LHCN-M2 (cell line): ENCODE data around the gene CIAPIN1. TPM values are rescaled to one million over a fixed set of nuclear protein-coding genes. Genes with fewer than 3 reads are reported as not detected.
"Not testable (repeated sequence)": the region's sequence is repeated elsewhere in the genome, so short reads cannot be mapped to it uniquely, and the experiment has no call there.

ENCODE experiments used
- DNase-seq: peaks from one replicate; pipeline ENCODE4 v3.0.0-alpha.2; 2012; ENCODE audit warnings: low read depth
- total RNA-seq: library from RNA; depleted of rRNA; stranded (reverse); fragments of >200 nt; gene quantifications from 2 replicates; pipeline ENCODE4 v1.2.3, GENCODE V29; 2014

CIAPIN1 gene
- total RNA-seq, 1 experiment from 2014 or later = 56.9 TPM

DNA sequence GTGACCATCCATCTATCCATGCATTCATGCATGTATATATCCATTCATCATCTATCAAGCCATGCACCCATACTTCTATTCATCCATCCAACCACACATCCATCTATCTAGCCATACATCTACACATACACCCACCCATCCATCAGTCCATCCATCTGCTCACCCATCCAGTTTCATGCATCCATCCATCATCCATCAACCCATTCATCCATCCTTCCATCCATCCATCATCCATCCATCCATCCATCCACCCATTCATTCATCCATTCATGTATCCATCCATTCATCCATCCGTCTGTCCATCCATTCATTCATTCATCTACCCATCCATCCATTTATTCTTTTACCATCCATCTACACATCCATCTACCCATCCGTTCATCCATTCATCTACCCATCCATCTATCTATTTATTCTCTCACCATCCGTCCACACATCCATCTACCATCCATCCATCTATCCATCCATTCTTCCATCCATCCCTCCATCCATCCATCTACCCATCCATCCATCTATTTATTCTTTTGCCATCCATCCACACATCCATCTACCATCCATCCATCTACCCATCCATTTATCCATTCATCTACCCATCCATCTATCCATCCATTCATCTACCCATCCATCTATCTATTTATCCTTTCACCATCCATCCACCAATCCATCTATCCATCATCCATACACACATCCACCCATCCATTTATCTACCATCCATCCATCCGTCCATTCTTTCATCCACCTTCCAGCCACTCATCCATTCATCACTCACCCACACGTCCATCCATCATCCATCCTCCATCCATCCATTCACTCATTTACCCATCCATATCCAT lies 39.4 kb downstream of the CIAPIN1 start:
- DNase-seq = no peak

- no peak for DNase-seq
Observed at GRCh38 chr16:57406881-57407280, 40.3 kb downstream of the CIAPIN1 start.

- no peak for DNase-seq
Observed at GRCh38 chr16:57405097-57405496, 42.1 kb downstream of the CIAPIN1 start.

DNA sequence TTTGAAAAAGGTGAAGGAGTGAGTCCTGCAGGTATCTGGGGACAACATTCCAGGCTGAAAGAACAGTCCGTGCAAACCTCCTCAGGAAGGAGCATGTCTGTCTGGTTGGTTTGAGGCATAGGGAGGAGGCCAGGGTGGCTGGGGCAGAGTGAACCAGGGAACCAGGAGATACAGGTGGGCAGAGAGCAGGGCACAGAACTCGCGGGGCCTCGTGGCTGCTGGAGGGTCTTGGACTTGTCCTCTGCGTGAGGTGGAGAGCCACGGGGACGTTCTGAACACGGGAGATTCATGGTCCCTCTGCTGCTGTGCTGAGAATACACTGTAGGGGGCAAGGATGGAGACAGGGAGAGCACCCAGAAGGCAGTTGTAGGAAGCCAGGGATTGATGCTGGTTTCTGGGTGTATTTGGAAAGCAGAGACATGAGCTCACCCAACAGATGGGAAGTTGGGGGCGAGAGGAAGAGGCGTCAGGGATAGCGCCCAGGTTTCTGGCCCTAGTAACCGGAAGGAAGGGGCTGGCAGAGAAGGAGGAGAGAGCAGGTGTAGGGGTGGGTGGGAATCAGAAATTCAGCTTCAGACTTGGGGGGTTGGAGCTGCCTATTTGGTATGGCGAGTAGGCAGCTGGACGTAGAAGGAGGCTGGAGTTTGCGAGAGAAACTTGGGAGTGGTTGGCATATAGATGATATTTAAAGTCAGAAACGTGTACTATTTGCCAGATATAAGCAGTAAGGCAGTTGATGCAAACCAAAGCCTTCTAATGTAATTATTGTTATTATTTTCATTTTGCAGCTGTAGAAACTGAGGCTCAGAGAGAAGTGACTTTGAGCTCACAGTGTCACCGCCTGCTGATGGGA lies 43.0 kb downstream of the CIAPIN1 start, which contains the start of gene CCL17:
Gene CCL17 (plus strand): TSS at position 803 of the 853 bp plus-strand sequence. CDS start 9,166 bp downstream, outside the sequence.
- DNase-seq = no peak

DNA sequence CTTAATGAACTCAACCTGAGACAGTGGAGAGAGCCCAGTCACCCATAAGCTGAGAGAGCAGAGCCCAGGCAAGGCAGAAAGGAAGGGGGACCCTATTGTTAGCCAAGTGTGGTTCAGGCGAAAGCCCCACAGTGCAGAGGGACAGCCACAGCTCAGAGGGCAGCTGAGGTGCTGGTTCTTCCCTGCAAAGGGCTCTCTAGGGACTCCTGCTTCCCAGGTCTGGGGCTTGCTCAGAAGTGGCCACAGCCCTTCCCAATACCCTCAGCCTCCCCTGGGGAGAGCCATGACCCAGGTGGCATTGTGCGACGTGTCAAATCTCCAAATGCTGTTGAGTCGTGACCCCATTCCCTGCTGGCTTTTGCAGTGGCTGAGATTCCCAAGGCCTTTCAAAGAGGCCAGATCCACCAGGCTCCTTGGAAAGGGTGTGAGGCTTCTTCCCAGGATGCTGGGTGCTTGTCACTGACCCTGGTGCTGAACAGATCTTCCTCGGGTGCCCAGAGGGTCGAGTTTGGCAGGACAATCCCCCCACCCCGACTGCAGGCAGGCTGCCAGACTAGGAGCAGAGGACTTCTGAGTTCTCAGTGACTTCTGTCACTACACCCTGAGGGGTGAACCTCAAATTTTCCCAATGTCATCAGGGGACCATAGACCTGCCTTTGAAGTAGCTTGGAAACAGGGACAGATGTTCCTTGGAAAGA lies 45.1 kb downstream of the CIAPIN1 start:
- no peak for DNase-seq

- DNase-seq = not testable (repeated sequence)
Observed at GRCh38 chr16:57397493-57397892, 49.7 kb downstream of the CIAPIN1 start.

DNA sequence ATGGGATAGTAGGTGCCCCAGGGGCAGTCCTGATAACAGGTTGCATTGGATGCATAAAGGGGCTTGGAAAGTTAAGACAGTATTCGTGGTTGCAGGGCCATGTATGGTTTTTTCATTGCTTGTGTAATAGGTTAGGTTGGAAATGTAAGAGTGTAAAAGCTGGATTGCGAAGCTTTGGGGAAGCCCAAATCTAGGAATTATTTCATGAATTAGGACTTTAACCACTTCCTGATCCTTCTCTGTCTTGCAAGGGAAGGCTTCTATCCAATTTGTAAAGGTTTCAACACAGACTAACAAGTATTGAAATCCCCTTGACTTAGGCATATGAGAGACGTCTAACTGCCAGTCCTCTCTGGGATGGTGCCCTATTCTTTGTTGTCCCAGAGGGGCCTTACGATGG lies 50.4 kb downstream of the CIAPIN1 start:
- no peak for DNase-seq

GRCh38 chr16:57395026-57395425 lies 52.2 kb downstream of the CIAPIN1 start:
- DNase-seq = no peak

DNA sequence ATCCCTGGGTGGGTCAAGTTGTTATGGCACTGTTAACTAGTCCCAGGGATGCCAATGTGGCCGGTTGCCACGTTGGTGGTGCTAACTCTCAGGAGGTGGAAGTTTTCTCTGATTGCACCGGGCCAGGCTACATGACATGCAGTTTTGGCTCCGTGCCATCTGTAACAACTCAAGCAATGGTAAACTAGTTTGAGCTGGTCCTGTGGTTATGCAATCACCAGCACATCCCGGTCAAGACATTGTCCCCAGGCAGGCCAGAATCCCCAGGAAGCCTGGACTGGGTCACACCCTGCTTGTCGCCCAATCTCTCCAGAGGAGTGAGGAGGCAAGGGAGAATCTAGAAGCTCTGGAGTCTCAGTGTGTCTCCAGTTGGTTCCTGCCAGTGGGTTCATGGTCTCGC lies 52.7 kb downstream of the CIAPIN1 start:
- DNase-seq = no peak

DNA sequence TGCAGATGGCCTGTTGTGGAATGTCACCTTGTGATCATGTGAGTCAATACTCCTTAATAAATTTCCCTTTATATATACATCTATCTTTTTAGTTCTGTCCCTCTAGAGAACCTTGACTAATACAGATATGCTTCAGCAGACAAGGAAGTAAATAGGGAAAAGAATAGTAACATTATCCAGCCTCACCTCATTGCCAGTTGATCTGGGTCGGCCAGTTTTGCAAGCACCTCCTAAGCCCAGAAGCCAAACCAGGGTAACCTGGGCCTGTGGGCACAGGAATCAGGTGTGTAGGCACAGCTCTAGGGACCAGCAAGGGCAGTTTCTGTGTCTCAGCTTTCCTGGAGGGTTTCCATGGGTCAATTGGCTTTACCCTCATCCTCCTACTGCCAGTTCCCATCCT lies 54.5 kb downstream of the CIAPIN1 start:
- no peak for DNase-seq

GRCh38 chr16:57391708-57392107 lies 55.5 kb downstream of the CIAPIN1 start:
- DNase-seq = no peak

GRCh38 chr16:57391300-57391699 lies 55.9 kb downstream of the CIAPIN1 start:
- DNase-seq = no peak

GRCh38 chr16:57390636-57391295 lies 56.4 kb downstream of the CIAPIN1 start:
- no peak for DNase-seq

DNA sequence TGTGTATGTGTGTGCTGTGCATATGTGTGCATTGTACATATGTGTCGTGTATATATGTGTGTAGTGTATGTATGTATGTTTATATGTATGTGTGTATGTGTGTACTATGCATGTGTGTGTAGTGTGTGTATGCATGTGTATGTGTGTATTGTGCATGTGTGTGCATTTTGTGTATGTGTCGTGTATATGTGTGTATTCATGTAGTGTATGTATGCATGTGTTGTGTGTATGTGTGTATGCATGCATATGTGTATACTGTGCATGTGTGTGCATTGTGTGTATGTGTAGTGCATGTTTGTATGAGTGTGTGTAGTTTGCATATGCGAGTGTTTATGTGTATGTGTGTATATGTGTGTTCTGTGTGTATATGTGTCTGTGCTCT lies 58.1 kb downstream of the CIAPIN1 start:
- DNase-seq = no peak

- DNase-seq = no peak
Observed at GRCh38 chr16:57388359-57389086, 58.7 kb downstream of the CIAPIN1 start.

- no peak for DNase-seq
Observed at GRCh38 chr16:57387598-57388354, 59.4 kb downstream of the CIAPIN1 start.

DNA sequence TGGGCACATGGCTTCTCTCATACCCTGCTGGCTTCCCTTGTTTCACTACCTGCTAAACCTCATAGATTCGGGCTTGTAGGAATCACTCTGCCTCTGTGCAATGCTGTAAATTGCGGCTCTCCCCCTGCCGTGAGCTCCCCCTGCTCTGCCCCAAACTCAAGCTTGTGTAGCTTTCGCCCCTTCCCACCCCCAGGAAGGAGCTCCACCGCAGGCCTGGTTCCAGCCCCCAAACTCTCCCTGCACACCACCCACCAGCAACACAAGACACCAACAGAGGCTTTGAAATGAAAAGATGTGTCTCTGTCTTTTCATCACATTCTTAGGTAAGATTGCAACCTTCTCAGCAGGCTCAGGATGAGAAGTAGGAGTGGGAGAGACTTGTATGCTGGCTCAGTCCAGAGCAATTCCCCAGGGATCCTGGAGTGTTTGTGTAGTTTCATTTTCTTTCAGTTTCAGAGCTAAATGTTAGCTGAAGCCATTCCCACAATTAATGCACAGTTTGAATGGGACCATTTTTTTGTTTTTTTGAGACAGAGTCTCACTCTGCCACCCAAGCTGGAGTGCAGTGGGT lies 60.7 kb downstream of the CIAPIN1 start:
- peak; percentile 47 for DNase-seq

DNA sequence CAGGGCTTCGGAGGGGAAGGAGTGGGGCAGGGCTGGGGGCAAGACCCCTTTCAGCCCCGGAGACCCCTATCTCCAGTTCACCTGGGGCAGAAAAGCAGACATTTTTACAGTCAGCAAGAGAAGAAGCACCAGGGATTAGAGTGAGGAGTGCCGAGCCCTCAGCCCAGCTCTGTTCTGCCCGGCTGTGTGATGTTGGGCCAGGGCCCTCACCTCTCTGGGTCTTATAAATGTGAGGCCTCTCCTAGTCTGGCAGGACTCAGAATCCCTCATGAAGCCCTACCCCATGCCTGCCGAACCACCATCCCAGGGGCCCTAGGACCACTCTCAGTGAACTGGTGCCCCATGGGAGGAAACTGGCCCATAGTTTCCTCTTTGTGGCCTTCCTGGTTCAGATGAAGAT lies 62.1 kb downstream of the CIAPIN1 start:
- DNase-seq = no peak

GRCh38 chr16:57384248-57385070 lies 62.7 kb downstream of the CIAPIN1 start:
- DNase-seq = no peak
